GM12874 (cell line): ENCODE measurements around the gene PDPR.
"Not testable (repeated sequence)": the region's sequence is repeated elsewhere in the genome, so short reads cannot be mapped to it uniquely, and the experiment has no call there.

Source experiments
- TF ChIP-seq, protein P1 (sequence below): IDR thresholded peaks from 2 replicates; pipeline ENCODE4 v1.5.1; 2011; ENCODE audit warnings: low read depth, mild to moderate bottlenecking, control low read depth, low read length, moderate library complexity; ENCODE audit not compliant: insufficient read depth

Gene PDPR

DNA sequence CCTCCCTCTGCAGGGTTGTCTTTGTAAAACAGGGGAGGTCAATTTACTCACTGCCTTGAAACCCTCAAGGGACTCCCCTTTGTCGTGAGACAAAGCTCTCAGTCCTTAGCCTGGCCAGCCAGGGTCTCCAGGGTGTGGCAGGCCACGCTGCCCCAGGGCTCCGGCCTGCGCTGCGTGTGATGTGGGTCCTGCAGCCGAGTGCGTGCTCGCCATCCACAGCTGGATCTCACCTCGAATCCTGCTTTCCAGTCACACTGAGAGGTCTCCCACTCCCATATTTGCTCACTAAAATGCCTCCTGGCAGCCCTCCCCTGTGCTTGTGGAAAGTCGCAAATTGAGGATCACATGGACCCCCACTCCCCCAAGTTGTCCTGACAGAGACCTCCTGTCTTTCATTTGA, 49.5 kb downstream of the PDPR start:
- TF ChIP-seq, protein P1, sequence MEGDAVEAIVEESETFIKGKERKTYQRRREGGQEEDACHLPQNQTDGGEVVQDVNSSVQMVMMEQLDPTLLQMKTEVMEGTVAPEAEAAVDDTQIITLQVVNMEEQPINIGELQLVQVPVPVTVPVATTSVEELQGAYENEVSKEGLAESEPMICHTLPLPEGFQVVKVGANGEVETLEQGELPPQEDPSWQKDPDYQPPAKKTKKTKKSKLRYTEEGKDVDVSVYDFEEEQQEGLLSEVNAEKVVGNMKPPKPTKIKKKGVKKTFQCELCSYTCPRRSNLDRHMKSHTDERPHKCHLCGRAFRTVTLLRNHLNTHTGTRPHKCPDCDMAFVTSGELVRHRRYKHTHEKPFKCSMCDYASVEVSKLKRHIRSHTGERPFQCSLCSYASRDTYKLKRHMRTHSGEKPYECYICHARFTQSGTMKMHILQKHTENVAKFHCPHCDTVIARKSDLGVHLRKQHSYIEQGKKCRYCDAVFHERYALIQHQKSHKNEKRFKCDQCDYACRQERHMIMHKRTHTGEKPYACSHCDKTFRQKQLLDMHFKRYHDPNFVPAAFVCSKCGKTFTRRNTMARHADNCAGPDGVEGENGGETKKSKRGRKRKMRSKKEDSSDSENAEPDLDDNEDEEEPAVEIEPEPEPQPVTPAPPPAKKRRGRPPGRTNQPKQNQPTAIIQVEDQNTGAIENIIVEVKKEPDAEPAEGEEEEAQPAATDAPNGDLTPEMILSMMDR, result no peak

DNA sequence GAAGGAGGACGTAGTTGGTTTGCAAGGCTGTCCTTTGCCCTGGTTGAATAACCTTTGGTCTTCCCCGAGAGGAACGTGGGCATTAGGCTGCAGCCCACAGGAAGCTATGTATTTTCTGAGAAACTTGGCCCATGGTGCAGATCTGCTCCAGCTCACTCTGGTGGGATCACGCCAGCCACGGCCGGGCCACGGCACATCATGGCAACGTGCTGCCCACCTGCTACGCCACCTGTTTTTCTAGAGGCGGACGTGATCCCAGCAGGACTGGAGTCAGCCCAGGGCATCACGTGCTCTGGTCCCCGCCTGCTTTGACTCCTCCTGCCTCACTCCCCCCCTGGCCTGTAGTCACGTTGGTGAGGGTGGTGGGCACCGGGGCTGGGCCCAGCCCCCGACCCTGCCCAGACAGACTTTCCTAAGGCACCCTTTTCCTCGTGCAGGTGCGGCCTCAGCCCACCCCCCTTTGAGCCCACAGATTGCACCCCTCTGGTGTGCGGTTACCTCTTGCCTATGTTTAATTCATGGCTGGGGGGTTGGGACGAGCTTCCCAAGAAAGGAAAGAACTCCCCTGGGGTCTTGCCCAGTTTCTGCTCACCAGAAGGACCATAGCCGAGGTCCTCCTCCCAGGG, 59.2 kb downstream of the PDPR start, which contains the start of gene CLEC18C:
TSS of gene CLEC18C (plus strand) at position 576 of the 626 bp plus-strand sequence. CDS start 492 bp downstream, outside the sequence.
- TF ChIP-seq, protein P1, result not testable (repeated sequence)
